B cell (primary cell): ENCODE measurements around the gene PCDH19. TPM values are rescaled to one million over a fixed set of nuclear protein-coding genes. Genes with fewer than 3 reads are reported as not detected.

ENCODE experiments used
- ATAC-seq: fragments of 200-7000 bp; cut with Tn5 transposase; one replicate; pipeline ENCODE4 v1.10.0; 2021; ENCODE audit warnings: low read depth, mild to moderate bottlenecking, moderate number of reproducible peaks, moderate library complexity
- CTCF ChIA-PET: fragments of 350-600 bp; sonication (Branson Sonifier 250); formaldehyde crosslinking; loops from one replicate; lab custom pipeline; 2021; ENCODE audit warnings: antibody characterized with exemption, inconsistent platforms; lab: Charles Lee
- POLR2A ChIA-PET: fragments of 350-600 bp; sonication (Branson Sonifier 250); formaldehyde crosslinking; loops from one replicate; lab custom pipeline; 2021; ENCODE audit warnings: antibody characterized with exemption; lab: Charles Lee
- DNase-seq: peaks from one replicate; pipeline ENCODE4 v3.0.0; 2013
- H2AFZ ChIP-seq: 2 replicates; pipeline ENCODE4 v1.6.1; 2012; ENCODE audit warnings: mild to moderate bottlenecking, low read depth, low read length; ENCODE audit not compliant: insufficient read depth, poor library complexity, severe bottlenecking
- H3K27ac ChIP-seq, 2 donors: 1 replicate in 1 of 2; 2 replicates in 1 of 2; pipeline ENCODE4 v1.5.1; 2012 to 2013; ENCODE audit warnings: low read length in 2 of 2, mild to moderate bottlenecking in 2 of 2, moderate library complexity in 1 of 2
- H3K27me3 ChIP-seq, 4 experiments: fragments of 200-600 bp in 1 of 4; sonication (generic) in 1 of 4; replicated peaks in 1 of 4; 1 replicate in 2 of 4; 2 replicates in 2 of 4; pipeline versions ENCODE4 v1.6.1 to v1.7.0; 2013 to 2016; ENCODE audit warnings: low read length in 3 of 4, mild to moderate bottlenecking in 2 of 4, mixed read lengths in 1 of 4, moderate library complexity in 1 of 4; ENCODE audit not compliant: insufficient read depth in 4 of 4, control insufficient read depth in 3 of 4; ENCODE audit errors: control extremely low read depth in 1 of 4
- H3K36me3 ChIP-seq, 2 experiments: replicated peaks in 1 of 2; 1 replicate in 1 of 2; 2 replicates in 1 of 2; pipeline versions ENCODE4 v1.6.1 to v1.7.1; 2013; ENCODE audit warnings: low read length in 1 of 2; ENCODE audit not compliant: insufficient read depth in 2 of 2, control insufficient read depth in 1 of 2; ENCODE audit errors: control extremely low read depth in 1 of 2, extremely low read depth in 1 of 2
- H3K4me1 ChIP-seq, 2 donors: fragments of 200-600 bp in 1 of 2; sonication (generic) in 1 of 2; 1 replicate in 1 of 2; 2 replicates in 1 of 2; pipeline versions ENCODE4 v1.5.1 to v1.6.1; 2013 to 2017; ENCODE audit warnings: low read length in 2 of 2; ENCODE audit not compliant: control insufficient read depth in 2 of 2, insufficient read depth in 2 of 2
- H3K4me2 ChIP-seq: replicated peaks from 2 replicates; pipeline ENCODE3; 2012; ENCODE audit warnings: mild to moderate bottlenecking, low read depth, low read length; ENCODE audit not compliant: poor library complexity, severe bottlenecking
- H3K4me3 ChIP-seq, 5 experiments: fragments of 200-600 bp in 1 of 5; sonication (generic) in 1 of 5; 1 replicate in 3 of 5; 2 replicates in 2 of 5; pipeline versions ENCODE4 v1.5.1 to v1.7.0; 2011 to 2016; ENCODE audit warnings: low read length in 4 of 5, mild to moderate bottlenecking in 4 of 5, low read depth in 2 of 5, control low read depth in 1 of 5, moderate library complexity in 1 of 5; ENCODE audit not compliant: insufficient read depth in 1 of 5; ENCODE audit errors: control extremely low read depth in 1 of 5, extremely low read depth in 1 of 5
- H3K79me2 ChIP-seq: fragments of 200-600 bp; sonication (generic); one replicate; pipeline ENCODE4 v1.6.0; 2016; ENCODE audit warnings: low read length; ENCODE audit not compliant: control insufficient read depth, insufficient read depth
- H3K9ac ChIP-seq: fragments of 200-600 bp; sonication (generic); 2 replicates; pipeline ENCODE4 v1.6.1; 2017; ENCODE audit warnings: mild to moderate bottlenecking, low read length, moderate library complexity
- H3K9me3 ChIP-seq, 3 donors: one replicate each; pipeline versions ENCODE4 v1.6.1 to v1.7.1; 2013; ENCODE audit warnings: low read length in 2 of 3; ENCODE audit not compliant: control insufficient read depth in 2 of 3, insufficient read depth in 1 of 3; ENCODE audit errors: control extremely low read depth in 1 of 3
- H4K20me1 ChIP-seq: 2 replicates; pipeline ENCODE4 v1.6.0; 2012; ENCODE audit warnings: mild to moderate bottlenecking, low read length; ENCODE audit not compliant: insufficient read depth, control insufficient read depth, poor library complexity, severe bottlenecking
- H3K27ac Mint-ChIP-seq: one replicate; pipeline ENCODE4 v1.8.0; 2021; ENCODE audit warnings: mixed read lengths
- H3K27me3 Mint-ChIP-seq: one replicate; pipeline ENCODE4 v1.8.0; 2021; ENCODE audit warnings: mixed read lengths
- H3K4me1 Mint-ChIP-seq: one replicate; pipeline ENCODE4 v1.8.0; 2021; ENCODE audit warnings: mixed read lengths
- H3K4me3 Mint-ChIP-seq: one replicate; pipeline ENCODE4 v1.8.0; 2021; ENCODE audit warnings: mixed read lengths
- H3K9me3 Mint-ChIP-seq: one replicate; pipeline ENCODE4 v1.8.0; 2022; ENCODE audit warnings: mixed read lengths; ENCODE audit not compliant: insufficient read depth
- CTCF ChIP-seq: fragments of 200-600 bp; IDR thresholded peaks from one replicate; pipeline ENCODE4 v1.8.0; 2022; ENCODE audit warnings: antibody characterized with exemption, mild to moderate bottlenecking
- EZH2 ChIP-seq: IDR thresholded peaks from 2 replicates; pipeline ENCODE4 v1.6.1; 2012; ENCODE audit warnings: borderline replicate concordance, low read depth, mild to moderate bottlenecking, moderate library complexity, low read length; ENCODE audit not compliant: insufficient read depth, poor library complexity, severe bottlenecking
- WGBS: methylation state at CpG from one replicate; pipeline ENCODE4 v1.1.5; 2013; ENCODE audit warnings: missing lambda C conversion rate; ENCODE audit not compliant: insufficient coverage; 5-methylcytosine and 5-hydroxymethylcytosine counted together
- intact Hi-C: fragments of 100-400 bp; cut with micrococcal nuclease; formaldehyde crosslinking; loops from one replicate; pipeline ENCODE4 v1.10.0; 2022
- polyA plus RNA-seq: library from polyadenylated mRNA; depleted of rRNA; stranded (reverse); fragments of >200 nt; gene quantifications from 2 replicates; pipeline ENCODE4 v1.2.3, GENCODE V29; 2012
- total RNA-seq, 2 donors: library from RNA; stranded (reverse); fragments of 120-200 nt in 1 of 2; gene quantifications; 1 replicate in 1 of 2; 2 replicates in 1 of 2; pipeline versions ENCODE4 v1.2.3 to v1.2.4, GENCODE V29; 2013 to 2022

Gene PCDH19
- total and polyA plus RNA-seq, 2 donors (not counting 1 experiment from before 2014, with no cell fraction given): not detected

GRCh38 chrX:100328351-100328750 is 81.7 kb downstream of the PCDH19 start:
- DNase-seq (no peak), ATAC-seq (no peak)
- H3K9ac ChIP-seq: no peak overlapping the region
- no peak overlapping the region for H3K4me3 ChIP-seq
- Mint-ChIP-seq H3K4me1 (no peaks in the 10 kb centered on the region), H3K27me3 (no peaks in the 10 kb centered on the region), H3K27ac (no peak overlapping the region), H3K9me3 (no peaks in the 10 kb centered on the region), H3K4me3 (no peak overlapping the region)
- POLR2A ChIA-PET: no interaction called here
- H3K9me3 ChIP-seq: no peaks in the 10 kb centered on the region
- no peaks in the 10 kb centered on the region for H3K36me3 ChIP-seq
- H2AFZ ChIP-seq: no peak overlapping the region
- H3K27me3 ChIP-seq: no peaks in the 10 kb centered on the region
- H3K79me2 ChIP-seq: no peaks in the 10 kb centered on the region
- no peak overlapping the region for H3K4me2 ChIP-seq
- H4K20me1 ChIP-seq: no peaks in the 10 kb centered on the region
- TF ChIP-seq EZH2 (no peak), CTCF (no peak)
- H3K4me1 ChIP-seq: no peaks in the 10 kb centered on the region
- intact Hi-C loops: no loop called here
- CTCF ChIA-PET: no interaction called here
- no CpG with 5 or more reads among the region's 6 CpGs for WGBS
- H3K27ac ChIP-seq: no peak overlapping the region

- no peak overlapping the region for H3K27ac Mint-ChIP-seq
- H3K27me3 Mint-ChIP-seq: no peaks in the 10 kb centered on the region
- ATAC-seq (no peak), DNase-seq (no peak)
- no peaks in the 10 kb centered on the region for H3K9me3 ChIP-seq
- intact Hi-C loops: no loop called here
- TF ChIP-seq CTCF (no peak), EZH2 (no peak)
- H3K27ac ChIP-seq: no peak overlapping the region
- POLR2A ChIA-PET: no interaction called here
- H3K4me2 ChIP-seq: no peak overlapping the region
- no peaks in the 10 kb centered on the region for H4K20me1 ChIP-seq
- no peaks in the 10 kb centered on the region for H3K9me3 Mint-ChIP-seq
- no peak overlapping the region for H3K4me3 Mint-ChIP-seq
- H3K9ac ChIP-seq: no peak overlapping the region
- no peaks in the 10 kb centered on the region for H3K79me2 ChIP-seq
- CTCF ChIA-PET: no interaction called here
- no peak overlapping the region for H2AFZ ChIP-seq
- H3K36me3 ChIP-seq: no peaks in the 10 kb centered on the region
- H3K4me1 Mint-ChIP-seq: no peaks in the 10 kb centered on the region
- no peaks in the 10 kb centered on the region for H3K4me1 ChIP-seq
- H3K4me3 ChIP-seq: no peak overlapping the region
- no CpG with 5 or more reads among the region's 2 CpGs for WGBS
- no peaks in the 10 kb centered on the region for H3K27me3 ChIP-seq
Measured at GRCh38 chrX:100319716-100320115, 90.4 kb downstream of the PCDH19 start.
